ENCODE measurements around the gene KIAA0040. TPM values are rescaled to one million over a fixed set of nuclear protein-coding genes. Genes with fewer than 3 reads are reported as not detected.

Gene KIAA0040
- total and polyA plus RNA-seq, 4 donors = 4.6 to 12.0 (median 5.7) TPM

GRCh38 chr1:175176246-175176645 lies 16.3 kb downstream of the KIAA0040 start:
- H3K27me3 ChIP-seq (ENCODE audit: control insufficient read depth in 4 of 4, insufficient read depth in 4 of 4, low read length in 3 of 4) = no peaks in the 10 kb centered on the region
- no peak overlapping the region for H3K27ac ChIP-seq (ENCODE audit: low read depth in 1 of 2, low read length in 2 of 2)
- no peaks in the 10 kb centered on the region for H3K4me1 ChIP-seq (ENCODE audit: control insufficient read depth in 4 of 4, insufficient read depth in 4 of 4, low read length in 3 of 4)
- no peak for DNase-seq (ENCODE audit: low spot score)
- WGBS = 93% methylated on average over 1 of the region's 1 CpG
- no peak overlapping the region for H3K9ac ChIP-seq (ENCODE audit: low read depth in 1 of 2, low read length in 2 of 2)
- no peaks in the 10 kb centered on the region for H3K9me3 ChIP-seq (ENCODE audit: control insufficient read depth in 4 of 4, low read length in 3 of 4)
- H3K36me3 ChIP-seq (ENCODE audit: control insufficient read depth in 4 of 4, insufficient read depth in 3 of 4, low read depth in 1 of 4, low read length in 3 of 4) = peaks cover 0 to 27% (median 18%) of the 10 kb centered on the region in 4 donors
- H3K4me3 ChIP-seq (ENCODE audit: low read depth in 1 of 3, low read length in 3 of 3) = no peak overlapping the region
- no peak for TF ChIP-seq GABPA (IDR thresholded peaks at IDR 0.05 in 1 of 2, conservative IDR thresholded peaks at IDR 0.05 in 1 of 2)
- no peak for TF ChIP-seq SP1 (IDR thresholded peaks at IDR 0.05)
- TF ChIP-seq CTCF (IDR thresholded peaks at IDR 0.05; ENCODE audit: low read depth, low read length, missing input control) = no peak
- TF ChIP-seq FOXA1 (IDR thresholded peaks at IDR 0.05) = no peak
- no peak for TF ChIP-seq JUND (IDR thresholded peaks at IDR 0.05)
- TF ChIP-seq, protein P1, sequence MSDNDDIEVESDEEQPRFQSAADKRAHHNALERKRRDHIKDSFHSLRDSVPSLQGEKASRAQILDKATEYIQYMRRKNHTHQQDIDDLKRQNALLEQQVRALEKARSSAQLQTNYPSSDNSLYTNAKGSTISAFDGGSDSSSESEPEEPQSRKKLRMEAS (IDR thresholded peaks at IDR 0.05) = no peak
- TF ChIP-seq EGR1 (IDR thresholded peaks at IDR 0.05; ENCODE audit: low read depth in 2 of 2) = no peak
- TF ChIP-seq ATF3 (IDR thresholded peaks at IDR 0.05) = no peak
- no peak for TF ChIP-seq NR2F2 (IDR thresholded peaks at IDR 0.05)
- no peak for TF ChIP-seq TAF1 (conservative IDR thresholded peaks at IDR 0.05)
- TF ChIP-seq HNF4A (conservative IDR thresholded peaks at IDR 0.05) = no peak
- no peak for TF ChIP-seq RAD21 (IDR thresholded peaks at IDR 0.05)

- Histone ChIP-seq H3K27me3 (ENCODE audit: control insufficient read depth in 4 of 4, insufficient read depth in 4 of 4, low read length in 3 of 4) (no peaks in the 10 kb centered on the region), H3K4me3 (ENCODE audit: low read depth in 1 of 3, low read length in 3 of 3) (no peak overlapping the region), H3K4me1 (ENCODE audit: control insufficient read depth in 4 of 4, insufficient read depth in 4 of 4, low read length in 3 of 4) (peaks cover 0 to 7% (median 3%) of the 10 kb centered on the region in 4 donors), H3K36me3 (ENCODE audit: control insufficient read depth in 4 of 4, insufficient read depth in 3 of 4, low read depth in 1 of 4, low read length in 3 of 4) (peaks cover 0 to 27% (median 18%) of the 10 kb centered on the region in 4 donors), H3K27ac (ENCODE audit: low read depth in 1 of 2, low read length in 2 of 2) (no peak overlapping the region), H3K9ac (ENCODE audit: low read depth in 1 of 2, low read length in 2 of 2) (no peak overlapping the region), H3K9me3 (ENCODE audit: control insufficient read depth in 4 of 4, low read length in 3 of 4) (no peaks in the 10 kb centered on the region)
- TF ChIP-seq RXRA (IDR thresholded peaks at IDR 0.05) = no peak
- no peak for DNase-seq (ENCODE audit: low spot score)
- 87% methylated on average over 5 of the region's 5 CpGs for whole genome bisulfite sequencing
Observed at GRCh38 chr1:175174309-175175102, 18.1 kb downstream of the KIAA0040 start.

DNA sequence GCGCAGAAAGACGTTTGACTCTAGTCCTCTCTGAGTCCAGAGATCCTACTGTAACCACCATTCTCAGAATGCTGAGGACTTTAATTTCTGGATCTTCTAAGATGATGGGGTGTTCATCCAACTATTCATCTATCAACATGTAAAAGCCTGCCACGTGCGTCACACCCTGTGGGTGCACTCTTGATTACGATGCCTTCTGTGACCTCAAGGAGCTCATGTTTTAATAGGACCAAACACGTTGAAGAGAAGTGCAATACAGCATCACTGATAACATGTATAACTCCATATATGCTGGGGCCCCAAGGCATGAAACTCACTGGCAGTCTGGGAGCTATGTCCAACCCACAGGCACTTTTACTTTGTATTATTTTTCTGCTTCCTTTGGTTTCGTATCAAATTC lies 19.0 kb downstream of the KIAA0040 start:
- Histone ChIP-seq H3K27me3 (ENCODE audit: control insufficient read depth in 4 of 4, insufficient read depth in 4 of 4, low read length in 3 of 4) (no peaks in the 10 kb centered on the region), H3K9ac (ENCODE audit: low read depth in 1 of 2, low read length in 2 of 2) (no peak overlapping the region), H3K36me3 (ENCODE audit: control insufficient read depth in 4 of 4, insufficient read depth in 3 of 4, low read depth in 1 of 4, low read length in 3 of 4) (peaks cover 0 to 27% (median 18%) of the 10 kb centered on the region in 4 donors), H3K4me1 (ENCODE audit: control insufficient read depth in 4 of 4, insufficient read depth in 4 of 4, low read length in 3 of 4) (peaks cover 0 to 12% (median 4%) of the 10 kb centered on the region in 4 donors), H3K9me3 (ENCODE audit: control insufficient read depth in 4 of 4, low read length in 3 of 4) (no peaks in the 10 kb centered on the region), H3K27ac (ENCODE audit: low read depth in 1 of 2, low read length in 2 of 2) (no peak overlapping the region), H3K4me3 (ENCODE audit: low read depth in 1 of 3, low read length in 3 of 3) (no peak overlapping the region)
- 94% methylated on average over 7 of the region's 7 CpGs for WGBS
- DNase-seq (ENCODE audit: low spot score) = no peak
- no peak for TF ChIP-seq HNF4A (conservative IDR thresholded peaks at IDR 0.05)
- no peak for TF ChIP-seq EGR1 (IDR thresholded peaks at IDR 0.05; ENCODE audit: low read depth in 2 of 2)
- TF ChIP-seq SP1 (IDR thresholded peaks at IDR 0.05) = no peak
- no peak for TF ChIP-seq TAF1 (conservative IDR thresholded peaks at IDR 0.05)
- TF ChIP-seq, protein P2, sequence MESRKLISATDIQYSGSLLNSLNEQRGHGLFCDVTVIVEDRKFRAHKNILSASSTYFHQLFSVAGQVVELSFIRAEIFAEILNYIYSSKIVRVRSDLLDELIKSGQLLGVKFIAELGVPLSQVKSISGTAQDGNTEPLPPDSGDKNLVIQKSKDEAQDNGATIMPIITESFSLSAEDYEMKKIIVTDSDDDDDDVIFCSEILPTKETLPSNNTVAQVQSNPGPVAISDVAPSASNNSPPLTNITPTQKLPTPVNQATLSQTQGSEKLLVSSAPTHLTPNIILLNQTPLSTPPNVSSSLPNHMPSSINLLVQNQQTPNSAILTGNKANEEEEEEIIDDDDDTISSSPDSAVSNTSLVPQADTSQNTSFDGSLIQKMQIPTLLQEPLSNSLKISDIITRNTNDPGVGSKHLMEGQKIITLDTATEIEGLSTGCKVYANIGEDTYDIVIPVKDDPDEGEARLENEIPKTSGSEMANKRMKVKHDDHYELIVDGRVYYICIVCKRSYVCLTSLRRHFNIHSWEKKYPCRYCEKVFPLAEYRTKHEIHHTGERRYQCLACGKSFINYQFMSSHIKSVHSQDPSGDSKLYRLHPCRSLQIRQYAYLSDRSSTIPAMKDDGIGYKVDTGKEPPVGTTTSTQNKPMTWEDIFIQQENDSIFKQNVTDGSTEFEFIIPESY (IDR thresholded peaks at IDR 0.05) = no peak
- no peak for TF ChIP-seq CTCF (IDR thresholded peaks at IDR 0.05; ENCODE audit: low read depth, low read length, missing input control)
- TF ChIP-seq GABPA (IDR thresholded peaks at IDR 0.05 in 1 of 2, conservative IDR thresholded peaks at IDR 0.05 in 1 of 2) = no peak
- no peak for TF ChIP-seq HNF4G (IDR thresholded peaks at IDR 0.05)
- TF ChIP-seq REST (IDR thresholded peaks at IDR 0.05) = no peak
- no peak for TF ChIP-seq NR2F2 (IDR thresholded peaks at IDR 0.05)
- TF ChIP-seq JUND (IDR thresholded peaks at IDR 0.05) = no peak
